Measurements from ENCODE around the gene ARHGAP15.

Gene ARHGAP15

GRCh38 chr2:143165291-143165690 lies 36.1 kb downstream of the ARHGAP15 start:
- in situ Hi-C loops (cut with HindIII; ENCODE audit: low sequenced_read_pairs), result no loop called here

DNA sequence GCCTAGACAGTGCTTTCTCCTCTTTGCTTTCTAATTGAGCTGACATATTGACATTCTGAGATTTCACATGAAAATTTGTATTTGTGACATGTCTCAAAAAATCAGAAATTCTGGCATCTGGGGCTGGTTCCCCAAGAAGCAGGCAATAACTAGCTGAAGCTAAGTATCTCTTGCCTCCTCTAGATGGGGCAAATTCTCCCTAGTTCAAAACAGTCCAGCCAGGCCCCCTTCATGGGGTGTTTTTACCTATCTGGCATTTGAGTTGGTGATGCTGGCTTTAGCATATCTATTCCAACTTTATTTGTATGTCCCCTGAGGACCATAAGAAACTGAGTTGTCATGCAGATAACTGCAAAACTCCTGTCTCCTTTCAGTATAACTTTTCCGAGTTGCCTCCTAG lies 39.9 kb downstream of the ARHGAP15 start:
- in situ Hi-C loops (cut with HindIII; ENCODE audit: low sequenced_read_pairs), result no loop called here

- in situ Hi-C loops (cut with HindIII; ENCODE audit: low sequenced_read_pairs), result no loop called here
Measured at GRCh38 chr2:143171817-143172216, 42.6 kb downstream of the ARHGAP15 start.

DNA sequence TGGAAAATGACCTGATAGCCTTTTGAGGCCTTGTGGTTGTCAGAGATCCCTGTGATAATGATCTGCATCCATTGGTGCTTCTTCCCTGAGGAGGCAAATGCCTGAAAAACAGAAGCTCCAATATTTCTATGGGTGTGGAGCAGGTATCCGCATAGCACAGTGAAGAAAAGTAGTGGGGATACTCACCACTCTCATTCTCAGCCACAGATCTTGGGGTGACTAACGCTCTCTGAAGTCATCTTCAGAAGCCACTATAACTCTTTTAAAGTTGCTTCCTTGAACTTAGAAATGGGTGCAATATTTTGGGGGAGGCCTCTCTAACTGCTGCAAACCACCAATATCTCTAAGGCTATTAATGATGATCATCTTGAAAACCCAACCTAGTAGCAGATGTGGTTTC lies 46.2 kb downstream of the ARHGAP15 start:
- in situ Hi-C loops (cut with HindIII; ENCODE audit: low sequenced_read_pairs), result no loop called here

DNA sequence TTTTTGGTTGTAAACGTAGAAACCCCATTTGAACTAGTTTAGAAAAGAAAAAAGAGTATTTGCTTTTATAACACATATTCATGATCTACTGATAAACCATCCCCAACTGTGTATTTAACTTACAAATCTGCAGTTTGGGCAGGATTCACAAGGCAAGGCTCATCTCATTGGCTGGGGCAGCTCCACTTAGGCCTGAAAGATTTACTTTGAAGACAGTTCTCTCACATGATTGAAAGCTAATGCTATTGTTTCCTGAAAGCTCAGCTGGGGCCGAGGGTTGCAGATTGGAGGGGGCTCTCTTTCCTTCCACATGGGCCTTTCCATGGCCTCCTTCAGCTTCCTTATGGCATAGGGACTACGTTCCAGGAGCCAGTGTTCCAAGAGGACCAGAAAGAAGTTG lies 47.4 kb downstream of the ARHGAP15 start:
- in situ Hi-C loops (cut with HindIII; ENCODE audit: low sequenced_read_pairs), result no loop called here

- in situ Hi-C loops (cut with HindIII; ENCODE audit: low sequenced_read_pairs), result no loop called here
Measured at GRCh38 chr2:143177096-143177786, 48.0 kb downstream of the ARHGAP15 start.

- in situ Hi-C loops (cut with HindIII; ENCODE audit: low sequenced_read_pairs), result no loop called here
Measured at GRCh38 chr2:143181494-143181893, 52.3 kb downstream of the ARHGAP15 start.

- in situ Hi-C loops (cut with HindIII; ENCODE audit: low sequenced_read_pairs), result no loop called here
Measured at GRCh38 chr2:143182649-143183048, 53.4 kb downstream of the ARHGAP15 start.

DNA sequence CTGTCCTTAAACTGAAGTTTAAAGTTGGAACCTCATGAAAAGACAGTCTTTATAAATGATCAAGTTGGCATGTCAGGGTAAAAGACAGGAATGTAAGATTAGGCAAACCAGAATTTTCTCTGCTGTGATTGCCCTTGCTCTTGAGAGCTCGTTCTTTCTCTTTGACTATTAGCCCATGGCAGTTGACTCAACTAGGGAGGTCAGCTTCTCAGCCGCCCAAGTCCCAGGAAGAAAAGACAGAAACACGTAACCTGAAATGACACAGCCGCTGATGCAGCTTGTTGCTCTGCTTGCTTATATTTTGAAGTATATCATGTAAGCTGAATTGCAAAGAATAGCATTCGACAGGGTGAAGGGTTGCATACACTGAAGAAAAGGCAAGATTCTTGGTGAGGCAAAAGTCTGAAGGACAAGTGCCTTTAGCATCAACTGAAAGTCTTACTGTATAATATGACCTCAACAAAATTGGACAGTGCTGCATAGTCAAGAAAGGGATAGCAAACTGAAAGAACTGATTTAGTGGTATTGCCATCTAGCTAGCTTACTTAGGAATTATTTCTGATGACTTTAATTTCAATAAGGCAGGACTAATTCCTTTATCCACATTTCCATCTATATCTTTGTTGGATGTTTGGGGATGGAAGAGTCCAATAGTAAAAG lies 54.7 kb downstream of the ARHGAP15 start:
- in situ Hi-C loops (cut with HindIII; ENCODE audit: low sequenced_read_pairs), result no loop called here

DNA sequence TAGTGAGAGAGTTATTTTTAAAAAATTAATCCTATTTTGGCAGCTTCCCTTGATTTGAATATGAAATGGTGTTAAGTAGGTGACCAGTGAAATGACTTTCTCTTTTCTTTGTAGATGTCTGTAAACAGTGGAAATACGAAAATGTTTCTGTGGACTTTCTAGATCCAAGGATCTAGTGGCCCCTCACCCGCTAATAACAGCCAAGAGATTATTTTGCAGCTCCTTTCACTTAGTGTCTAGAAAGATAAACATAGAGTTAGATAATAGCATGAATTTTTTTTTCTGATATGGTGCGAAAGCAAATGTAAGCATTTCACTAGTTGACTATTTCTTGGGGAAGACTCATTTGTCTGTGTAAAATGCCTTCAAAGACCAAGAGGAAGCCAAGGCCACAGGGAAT lies 57.7 kb downstream of the ARHGAP15 start:
- in situ Hi-C loops (cut with HindIII; ENCODE audit: low sequenced_read_pairs), result no loop called here

DNA sequence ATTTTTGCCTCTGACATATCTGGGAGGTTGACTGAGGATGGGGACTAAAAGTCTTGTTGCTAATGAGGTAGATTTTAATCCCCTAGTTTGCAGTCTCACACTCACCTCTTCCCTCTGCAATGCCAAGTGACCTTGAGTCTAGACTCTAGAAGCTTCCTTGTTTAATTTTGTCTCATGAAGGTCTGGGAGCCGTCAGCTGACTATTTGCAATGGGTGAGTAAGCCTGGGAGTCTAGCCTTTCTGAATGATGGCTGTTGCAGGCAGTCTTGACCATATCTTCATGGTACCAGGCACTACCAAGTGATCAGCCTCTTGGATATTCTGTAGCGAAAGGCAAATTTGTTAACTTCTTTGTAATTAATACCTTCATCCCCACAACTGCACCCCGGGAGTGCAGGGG lies 61.2 kb downstream of the ARHGAP15 start:
- in situ Hi-C loops (cut with HindIII; ENCODE audit: low sequenced_read_pairs), result no loop called here

- in situ Hi-C loops (cut with HindIII; ENCODE audit: low sequenced_read_pairs), result no loop called here
Measured at GRCh38 chr2:143192106-143192505, 62.9 kb downstream of the ARHGAP15 start.

- in situ Hi-C loops (cut with HindIII; ENCODE audit: low sequenced_read_pairs), result no loop called here
Measured at GRCh38 chr2:143192716-143193115, 63.5 kb downstream of the ARHGAP15 start.

DNA sequence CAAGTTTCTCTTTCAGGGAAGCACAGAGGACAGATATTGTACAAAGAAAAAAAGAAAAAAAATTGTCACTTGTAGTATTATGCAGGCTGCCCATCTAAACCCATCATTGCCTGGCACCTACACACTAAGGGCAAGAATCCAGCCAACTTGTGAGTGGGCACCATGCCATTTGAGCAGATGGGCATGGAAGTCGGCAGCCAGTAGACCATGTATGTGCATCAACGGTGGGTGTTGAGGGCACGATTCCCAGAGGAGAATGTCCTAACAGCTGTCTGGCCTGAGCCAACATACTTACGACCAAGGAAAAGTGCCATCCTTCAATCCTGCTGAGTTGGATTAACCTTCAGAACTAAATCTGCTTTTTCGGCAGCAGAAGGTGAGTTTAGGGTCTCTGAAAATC lies 63.9 kb downstream of the ARHGAP15 start:
- in situ Hi-C loops (cut with HindIII; ENCODE audit: low sequenced_read_pairs), result no loop called here

GRCh38 chr2:143195511-143195910 lies 66.3 kb downstream of the ARHGAP15 start:
- in situ Hi-C loops (cut with HindIII; ENCODE audit: low sequenced_read_pairs), result loop anchor here (5.0 kb wide), 1 partner anchor 52 kb away; no protein-coding TSS in a partner anchor

DNA sequence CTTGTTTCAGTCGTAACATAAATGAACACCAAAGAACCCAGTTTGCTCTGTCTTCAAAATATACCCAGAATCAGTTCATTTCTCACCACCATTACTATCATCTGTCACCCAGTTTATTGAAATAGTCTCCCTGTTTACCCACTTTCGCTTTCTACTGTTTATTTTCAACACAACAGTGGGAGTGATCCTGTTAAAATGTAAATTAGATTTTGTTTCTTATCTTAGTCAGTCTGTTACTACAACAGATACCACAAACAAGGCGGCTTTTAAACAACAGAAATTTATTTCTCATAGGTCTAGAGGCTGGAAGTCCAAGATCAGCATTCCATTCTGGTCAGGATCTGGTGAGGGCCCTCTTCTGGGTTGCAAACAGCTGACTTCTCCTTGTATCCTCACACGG lies 74.8 kb downstream of the ARHGAP15 start:
- in situ Hi-C loops (cut with HindIII; ENCODE audit: low sequenced_read_pairs), result no loop called here

DNA sequence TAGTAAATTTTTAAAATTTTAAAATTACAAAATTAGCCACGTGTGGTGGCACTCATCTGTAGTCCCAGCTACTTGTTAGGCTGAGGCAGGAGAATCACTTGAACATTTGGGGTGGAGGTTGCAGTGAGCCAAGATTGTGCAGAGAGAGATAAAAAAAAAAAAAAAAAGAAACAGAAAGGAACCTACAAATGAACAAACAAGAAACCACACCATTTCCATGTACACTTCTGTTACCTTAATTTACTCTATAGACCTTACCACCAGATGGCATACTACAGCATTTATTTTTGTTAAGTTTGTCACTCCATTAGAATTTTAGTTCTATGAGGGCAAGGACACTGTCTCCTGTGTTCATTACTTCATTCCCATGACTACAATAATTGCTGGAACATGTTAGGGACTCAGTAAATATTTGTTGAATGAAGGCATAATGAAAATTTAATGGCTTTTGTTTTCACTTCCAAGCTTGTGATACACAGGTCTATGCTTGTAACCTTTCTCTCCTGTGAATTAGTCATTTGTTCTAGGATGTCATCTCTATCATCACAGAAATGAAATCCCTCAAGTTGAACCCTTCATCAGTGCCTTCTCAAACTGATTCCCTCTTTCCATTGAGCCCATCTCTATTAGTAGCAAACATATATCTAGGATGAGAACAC lies 76.0 kb downstream of the ARHGAP15 start:
- in situ Hi-C loops (cut with HindIII; ENCODE audit: low sequenced_read_pairs), result no loop called here

GRCh38 chr2:143209570-143210445 lies 80.6 kb downstream of the ARHGAP15 start:
- in situ Hi-C loops (cut with HindIII; ENCODE audit: low sequenced_read_pairs), result no loop called here

DNA sequence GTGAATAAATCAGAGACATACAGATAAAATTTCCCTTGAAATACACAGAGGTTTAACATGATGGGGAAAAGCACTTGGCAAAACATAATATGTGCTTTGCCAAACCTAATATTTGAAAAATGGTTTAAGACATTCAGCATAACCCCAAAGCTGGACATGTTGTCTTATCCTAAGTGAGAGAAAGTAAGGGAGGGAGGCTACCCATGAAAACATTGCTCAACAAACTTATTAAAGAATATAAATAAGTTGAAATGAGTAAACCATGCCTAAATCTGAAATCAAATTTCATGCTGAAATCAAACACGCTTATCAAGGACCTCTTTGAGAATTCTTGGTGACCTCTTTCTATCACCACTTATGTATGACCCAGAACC lies 81.2 kb downstream of the ARHGAP15 start:
- in situ Hi-C loops (cut with HindIII; ENCODE audit: low sequenced_read_pairs), result no loop called here

DNA sequence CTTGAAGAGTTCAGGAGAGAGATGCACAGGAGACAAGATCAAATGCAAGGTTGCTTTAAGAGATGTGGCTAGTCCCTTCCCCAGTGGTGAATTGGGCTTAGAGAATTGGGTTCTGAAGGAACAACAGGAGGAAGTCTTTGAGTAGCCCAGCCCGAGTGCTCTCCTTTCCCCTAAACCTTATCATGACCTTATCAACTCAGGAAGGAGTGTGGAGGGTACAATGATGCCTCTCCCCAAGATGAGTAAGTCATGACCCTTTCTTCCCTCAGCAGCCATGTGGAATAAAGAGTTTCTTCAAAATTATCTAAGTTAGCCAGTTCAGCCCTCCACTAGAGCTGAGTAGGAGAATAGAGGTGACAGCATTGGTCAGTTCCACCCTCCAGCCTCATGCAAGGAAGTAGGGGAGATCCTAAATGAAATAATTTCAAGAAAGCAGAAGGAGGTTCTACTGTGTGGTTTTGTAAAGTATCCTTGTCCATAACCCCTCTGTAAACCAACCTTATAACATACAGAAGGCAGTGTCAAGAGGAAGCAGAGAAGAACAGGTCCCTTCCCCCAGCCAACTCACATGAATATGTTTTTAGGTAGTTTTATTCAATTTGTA lies 88.4 kb downstream of the ARHGAP15 start:
- in situ Hi-C loops (cut with HindIII; ENCODE audit: low sequenced_read_pairs), result no loop called here

- in situ Hi-C loops (cut with HindIII; ENCODE audit: low sequenced_read_pairs), result no loop called here
Measured at GRCh38 chr2:143218621-143219020, 89.4 kb downstream of the ARHGAP15 start.
